Liver (tissue), 9 donors: ENCODE data around the gene SULT1A3. TPM values are rescaled to one million over a fixed set of nuclear protein-coding genes. Genes with fewer than 3 reads are reported as not detected.
A peak's percentile ranks its signal among the peaks of the same experiment; 100 is the strongest.
"Not testable (repeated sequence)": the region's sequence is repeated elsewhere in the genome, so short reads cannot be mapped to it uniquely, and the experiment has no call there.

ENCODE experiments used
- DNase-seq: peaks from one replicate; pipeline ENCODE4 v3.0.0-alpha.2; 2017; ENCODE audit warnings: low spot score
- H3K27ac ChIP-seq, 2 donors: one replicate each; pipeline ENCODE4 v1.7.0; 2013; ENCODE audit warnings: inconsistent platforms in 2 of 2, low read length in 2 of 2, control low read depth in 1 of 2, low read depth in 1 of 2, mild to moderate bottlenecking in 1 of 2
- H3K27me3 ChIP-seq, 4 donors: one replicate each; pipeline versions ENCODE4 v1.6.1 to v1.7.0; 2013; ENCODE audit warnings: low read length in 3 of 4, inconsistent platforms in 1 of 4, mild to moderate bottlenecking in 1 of 4, moderate library complexity in 1 of 4; ENCODE audit not compliant: control insufficient read depth in 4 of 4, insufficient read depth in 4 of 4
- H3K36me3 ChIP-seq, 4 donors: one replicate each; pipeline versions ENCODE4 v1.6.1 to v1.7.0; 2013; ENCODE audit warnings: low read length in 3 of 4, mild to moderate bottlenecking in 3 of 4, low read depth in 1 of 4, moderate library complexity in 1 of 4; ENCODE audit not compliant: control insufficient read depth in 4 of 4, insufficient read depth in 3 of 4
- H3K4me1 ChIP-seq, 4 donors: one replicate each; pipeline versions ENCODE4 v1.6.1 to v1.7.0; 2013; ENCODE audit warnings: low read length in 3 of 4, mild to moderate bottlenecking in 3 of 4, moderate library complexity in 1 of 4; ENCODE audit not compliant: control insufficient read depth in 4 of 4, insufficient read depth in 4 of 4
- H3K4me3 ChIP-seq, 3 donors: one replicate each; pipeline versions ENCODE4 v1.6.1 to v1.7.0; 2013; ENCODE audit warnings: low read length in 3 of 3, control low read depth in 1 of 3, low read depth in 1 of 3, mild to moderate bottlenecking in 1 of 3
- H3K9ac ChIP-seq, 2 donors: one replicate each; pipeline ENCODE4 v1.7.0; 2013; ENCODE audit warnings: low read length in 2 of 2, mild to moderate bottlenecking in 2 of 2, moderate library complexity in 2 of 2, control low read depth in 1 of 2, low read depth in 1 of 2
- H3K9me3 ChIP-seq, 4 donors: one replicate each; pipeline versions ENCODE4 v1.6.1 to v1.7.0; 2013; ENCODE audit warnings: low read length in 3 of 4; ENCODE audit not compliant: control insufficient read depth in 4 of 4
- WGBS: extraction: QIAGEN DNeasy Blood & Tissue Kit; methylation state at CpG from one replicate; pipeline ENCODE4 v1.1.7; 2013; 5-methylcytosine and 5-hydroxymethylcytosine counted together
- polyA plus RNA-seq, 2 donors: library from polyadenylated mRNA; stranded (reverse) in 1 of 2; unstranded in 1 of 2; fragments of 200-250 nt in 1 of 2; fragments of >200 nt in 1 of 2; fragmentation: Nextera tagmentation in 1 of 2; extraction: Ambion mirVana in 1 of 2; gene quantifications; one replicate each; pipeline versions ENCODE4 v1.2.1 to v1.2.3, GENCODE V29; 2013 to 2015
- total RNA-seq, 2 donors: library from RNA; depleted of rRNA; stranded (reverse); fragments of >200 nt; gene quantifications; one replicate each; pipeline ENCODE4 v1.2.3, GENCODE V29; 2014
- donor health status: healthy.
- donor health status: healthy.
- donor health status: healthy.
- donor health status: healthy.
- donor health status: healthy.

Gene SULT1A3
- total and polyA plus RNA-seq, 4 donors: 2.8 to 13.8 (median 11.0) TPM

DNA sequence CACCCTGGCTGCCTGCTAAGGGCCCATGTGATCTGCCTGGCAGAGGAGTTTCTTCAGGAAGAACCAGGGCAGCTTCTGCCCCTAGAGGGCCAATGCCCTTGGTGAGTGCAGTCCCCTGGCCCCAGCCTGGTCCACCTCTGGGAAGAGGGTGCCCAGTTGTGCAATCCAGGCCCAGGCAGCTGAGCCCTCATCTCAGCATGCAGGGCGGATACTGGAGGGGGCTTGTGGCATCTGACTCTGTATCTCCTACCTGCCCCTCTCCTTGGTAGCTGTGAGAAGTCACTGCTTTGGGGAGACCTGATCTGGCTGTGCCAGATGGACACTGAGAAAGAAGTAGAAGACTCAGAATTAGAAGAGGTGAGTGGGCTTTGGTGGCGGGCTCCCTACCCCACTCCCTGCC is 2.1 kb upstream of the SULT1A3 start:
- not testable (repeated sequence) for H3K4me3 ChIP-seq, DNase-seq, H3K36me3 ChIP-seq, H3K4me1 ChIP-seq, H3K27me3 ChIP-seq, H3K9me3 ChIP-seq, H3K27ac ChIP-seq, H3K9ac ChIP-seq
- WGBS: 59% methylated on average over 1 of the region's 2 CpGs

GRCh38 chr16:30199608-30200343 is 721 bp downstream of the SULT1A3 start:
- H3K9me3 ChIP-seq, H3K4me1 ChIP-seq, H3K36me3 ChIP-seq, H3K27ac ChIP-seq, H3K27me3 ChIP-seq, DNase-seq, H3K4me3 ChIP-seq, H3K9ac ChIP-seq: not testable (repeated sequence)
- WGBS: no CpG with 5 or more reads among the region's 15 CpGs

- peak overlapping the region in 1 of 3 donors; percentile 40 for H3K4me3 ChIP-seq
- not testable (repeated sequence) for H3K27ac ChIP-seq, H3K36me3 ChIP-seq, DNase-seq, H3K4me1 ChIP-seq, H3K9me3 ChIP-seq, H3K9ac ChIP-seq, H3K27me3 ChIP-seq
- WGBS: 5% methylated on average over 20 of the region's 52 CpGs
Measured at GRCh38 chr16:30205541-30206236, 6.6 kb downstream of the SULT1A3 start.

DNA sequence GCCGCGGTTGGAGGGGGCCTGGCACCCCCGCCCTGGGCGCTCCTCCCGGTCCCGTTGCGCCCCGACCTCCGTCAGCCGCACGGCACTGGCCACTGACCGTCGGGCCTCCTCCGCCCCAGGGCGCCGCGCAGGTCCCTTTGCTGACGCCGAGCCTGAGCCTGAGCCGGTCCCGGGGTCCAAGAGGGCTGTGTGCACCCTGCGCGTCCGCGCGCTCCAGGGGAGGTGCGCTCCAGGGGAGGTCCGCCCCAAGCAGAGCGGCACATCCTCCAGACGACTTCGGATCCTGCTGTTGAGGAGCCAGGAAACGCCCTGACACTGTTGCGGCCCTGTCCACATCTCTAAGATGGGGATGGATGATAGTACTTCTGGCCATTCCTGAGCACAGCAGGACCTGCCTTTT is 7.2 kb downstream of the SULT1A3 start:
- H3K4me1 ChIP-seq, H3K9me3 ChIP-seq, H3K27ac ChIP-seq, H3K36me3 ChIP-seq, H3K27me3 ChIP-seq, DNase-seq, H3K9ac ChIP-seq: not testable (repeated sequence)
- H3K4me3 ChIP-seq: peak overlapping the region in 1 of 3 donors; percentile 40
- WGBS: no CpG with 5 or more reads among the region's 33 CpGs

DNA sequence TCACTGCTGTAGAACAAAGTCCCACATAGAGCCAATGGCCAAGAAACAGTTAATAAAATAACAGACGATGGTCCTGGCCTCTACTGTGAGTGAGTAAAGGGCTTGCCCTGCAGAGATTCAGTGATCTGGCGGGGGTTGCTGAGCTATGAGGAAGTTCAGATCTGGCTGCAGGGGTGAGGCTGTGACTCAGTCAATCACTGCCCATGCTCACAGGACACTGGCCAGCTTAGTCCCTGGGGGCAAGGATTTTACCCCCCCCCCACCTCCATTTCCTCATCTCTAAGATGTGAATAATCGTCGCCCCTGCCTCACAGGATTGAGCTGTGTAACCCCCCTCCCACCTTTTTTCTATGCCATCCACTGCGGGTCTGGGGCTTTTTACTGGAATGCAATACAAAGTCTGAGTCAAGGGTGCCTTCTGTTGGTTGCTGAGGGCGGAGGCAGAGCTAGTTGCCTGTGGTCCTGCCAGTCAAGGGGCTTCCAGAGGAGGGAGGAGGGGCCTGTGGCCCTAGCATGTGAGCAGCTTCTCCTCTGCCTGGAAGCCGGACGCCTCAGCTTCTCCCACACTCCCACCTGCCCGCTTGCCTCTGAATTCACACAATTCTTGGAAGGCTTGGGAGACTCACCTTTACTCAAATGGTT is 8.1 kb downstream of the SULT1A3 start:
- DNase-seq, H3K9ac ChIP-seq, H3K9me3 ChIP-seq, H3K4me1 ChIP-seq, H3K27me3 ChIP-seq, H3K4me3 ChIP-seq, H3K36me3 ChIP-seq, H3K27ac ChIP-seq: not testable (repeated sequence)
- WGBS: 58% methylated on average over 2 of the region's 9 CpGs

DNA sequence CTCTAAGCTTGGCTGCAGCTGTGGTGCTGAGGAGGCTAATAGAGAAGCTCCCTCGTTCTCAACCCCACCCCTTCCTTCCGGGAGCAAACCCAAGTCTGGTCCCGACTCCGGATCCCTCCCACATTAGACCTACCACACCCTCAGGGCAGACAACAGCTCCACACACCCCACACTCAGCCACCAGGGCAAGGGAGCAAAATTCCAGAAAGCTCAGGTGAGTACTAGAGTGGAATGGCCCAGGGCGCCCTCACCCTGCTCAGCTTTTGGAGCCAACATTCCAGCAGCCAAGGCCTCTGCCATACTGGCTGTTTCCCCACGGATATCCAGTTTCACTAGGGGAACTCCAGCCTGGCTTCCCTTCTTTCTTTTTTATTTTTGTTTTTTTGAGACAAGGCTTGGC is 10.0 kb downstream of the SULT1A3 start:
- not testable (repeated sequence) for H3K36me3 ChIP-seq, H3K9me3 ChIP-seq, H3K27me3 ChIP-seq, DNase-seq, H3K9ac ChIP-seq, H3K4me1 ChIP-seq, H3K27ac ChIP-seq, H3K4me3 ChIP-seq
- WGBS: 18% methylated on average over 4 of the region's 6 CpGs

DNA sequence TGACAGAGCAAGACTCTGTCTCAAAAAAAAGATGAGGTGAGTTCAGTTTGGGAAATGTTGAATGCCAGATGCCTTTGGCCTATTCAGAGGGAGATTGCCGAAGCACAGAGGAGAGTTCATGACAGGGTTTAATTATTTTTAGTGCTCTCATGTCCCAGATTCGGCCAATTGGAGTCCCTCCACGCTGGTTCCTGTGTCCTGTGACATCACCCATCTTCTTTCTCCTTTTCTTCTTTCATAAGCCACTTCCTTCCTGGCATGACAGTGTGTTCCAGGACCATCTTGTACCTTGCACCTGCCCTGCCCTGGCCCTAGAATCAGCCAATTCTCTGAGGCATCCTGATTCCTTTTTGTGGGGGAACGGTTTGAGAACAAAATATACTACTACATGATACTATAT is 12.4 kb downstream of the SULT1A3 start:
- not testable (repeated sequence) for H3K27me3 ChIP-seq, H3K9ac ChIP-seq, H3K4me1 ChIP-seq, H3K36me3 ChIP-seq, H3K27ac ChIP-seq, H3K4me3 ChIP-seq, H3K9me3 ChIP-seq, DNase-seq
- WGBS: no CpG with 5 or more reads among the region's 4 CpGs

- not testable (repeated sequence) for H3K9me3 ChIP-seq, H3K36me3 ChIP-seq, H3K27ac ChIP-seq, H3K4me3 ChIP-seq, DNase-seq, H3K4me1 ChIP-seq, H3K27me3 ChIP-seq, H3K9ac ChIP-seq
- WGBS: 88% methylated on average over 4 of the region's 5 CpGs
Measured at GRCh38 chr16:30217082-30217481, 18.0 kb downstream of the SULT1A3 start.
